HG02840 (cell line): ENCODE data around the gene TSC22D4.
"Not testable (repeated sequence)": the region's sequence is repeated elsewhere in the genome, so short reads cannot be mapped to it uniquely, and the experiment has no call there.

ENCODE experiments used
- ATAC-seq: cut with Tn5 transposase; IDR thresholded peaks from one replicate; pipeline ENCODE4 v1.9.1; 2021; ENCODE audit warnings: mild to moderate bottlenecking, moderate library complexity, moderate number of reproducible peaks; ENCODE audit not compliant: unreplicated experiment, low FRiP score

Gene TSC22D4

DNA sequence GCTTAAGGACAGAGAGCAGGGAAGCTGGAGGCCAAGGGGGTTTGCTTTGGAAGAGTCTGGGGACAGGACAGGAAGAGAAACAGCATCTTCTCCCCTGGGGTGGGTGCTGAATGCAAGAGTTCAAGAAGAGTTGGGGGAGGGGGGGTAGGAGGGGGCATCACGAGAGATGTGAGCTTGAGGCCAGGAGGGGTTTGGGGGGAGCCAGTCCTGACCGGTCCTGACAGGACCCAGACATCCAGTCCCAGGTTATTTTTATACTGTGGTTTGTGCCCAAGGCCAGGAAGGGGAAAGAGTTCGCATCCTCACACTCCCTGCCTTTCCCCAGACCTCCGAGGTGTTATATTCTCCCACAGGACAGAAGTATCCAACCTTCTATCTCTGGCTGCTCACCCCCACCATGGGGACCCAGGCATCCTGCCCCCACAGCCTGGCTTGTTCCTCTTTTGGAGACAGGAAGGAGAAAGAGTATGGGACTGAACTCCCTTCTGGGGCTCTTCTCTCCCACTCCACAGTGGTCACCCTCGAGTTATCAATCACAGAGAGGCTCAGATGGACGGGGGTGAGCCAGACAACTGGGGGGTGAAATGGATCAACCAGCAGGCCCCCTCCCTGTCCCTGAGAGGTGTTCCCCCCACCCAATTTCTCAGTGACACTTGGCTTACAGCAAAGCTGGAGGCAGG, 2.8 kb downstream of the TSC22D4 start:
- ATAC-seq = no peak

- ATAC-seq = no peak
These were observed 3.5 kb downstream of the TSC22D4 start for GRCh38 chr7:100475549-100475948.

DNA sequence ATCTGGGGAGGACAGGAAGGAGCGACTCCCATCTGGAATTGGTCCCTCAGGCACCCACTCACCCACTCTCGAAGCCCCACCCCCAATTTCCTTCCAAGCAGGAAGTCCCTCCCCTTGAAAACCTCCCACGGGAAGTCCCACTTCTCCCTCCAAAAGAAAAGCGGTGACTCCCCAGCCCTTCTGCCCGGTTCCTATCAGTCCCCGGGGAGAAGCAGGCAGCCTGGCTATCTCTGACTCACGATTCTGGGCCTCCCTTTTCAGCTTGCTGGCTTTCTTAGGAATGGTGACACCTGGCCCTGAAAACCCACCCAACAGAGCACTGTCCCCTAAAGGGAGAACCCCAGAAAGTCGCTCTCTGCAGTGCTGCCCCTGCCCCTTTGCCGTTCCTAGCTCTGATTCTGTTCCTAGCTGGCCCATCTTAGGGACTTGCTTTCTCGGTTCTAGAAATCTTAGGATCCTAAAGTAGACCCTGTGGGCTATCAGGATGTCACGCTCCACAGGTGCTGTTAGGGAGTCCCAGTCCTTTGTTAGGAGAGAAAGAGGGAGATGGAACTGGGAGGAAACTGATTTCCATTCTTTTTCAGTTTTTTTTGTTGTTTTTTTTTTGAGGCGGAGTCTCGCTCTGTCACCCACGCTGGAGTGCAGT, 6.0 kb downstream of the TSC22D4 start:
- no peak for ATAC-seq

DNA sequence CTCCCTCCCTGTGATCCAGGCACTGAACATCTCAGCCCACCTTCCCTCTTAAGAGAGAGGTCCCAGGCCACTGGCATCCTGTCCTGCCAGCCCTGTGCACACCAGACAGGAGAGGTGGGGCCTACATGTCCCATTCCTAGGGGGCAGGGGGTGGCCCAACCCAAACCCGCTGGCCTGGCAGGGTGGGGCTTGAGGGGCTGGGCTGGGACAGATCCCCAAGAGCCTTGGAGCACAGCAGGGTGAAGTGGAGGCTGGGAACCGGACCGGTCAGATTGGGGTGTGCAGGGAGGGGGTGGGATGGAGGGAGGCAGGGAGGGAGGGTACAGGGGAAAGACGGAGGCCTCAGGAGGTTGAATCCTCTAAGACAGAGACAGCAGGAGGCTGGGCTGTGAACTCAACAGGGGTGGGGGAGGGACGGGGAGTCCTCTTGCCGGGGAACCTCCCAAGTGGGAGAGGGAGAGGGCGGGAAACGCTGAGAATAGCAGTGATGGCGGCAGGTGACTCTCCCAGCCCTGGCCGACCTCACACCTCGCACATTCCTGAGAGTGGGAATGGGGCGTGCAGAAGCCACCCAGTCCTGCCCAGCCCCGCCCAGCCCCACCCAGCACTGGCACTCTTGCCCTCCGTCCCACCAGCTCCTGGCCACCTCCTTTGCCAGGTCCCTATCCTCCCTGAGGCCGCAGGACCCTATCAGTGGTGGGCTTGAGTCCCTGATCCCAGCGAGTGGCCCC, 6.7 kb downstream of the TSC22D4 start:
- no peak for ATAC-seq

DNA sequence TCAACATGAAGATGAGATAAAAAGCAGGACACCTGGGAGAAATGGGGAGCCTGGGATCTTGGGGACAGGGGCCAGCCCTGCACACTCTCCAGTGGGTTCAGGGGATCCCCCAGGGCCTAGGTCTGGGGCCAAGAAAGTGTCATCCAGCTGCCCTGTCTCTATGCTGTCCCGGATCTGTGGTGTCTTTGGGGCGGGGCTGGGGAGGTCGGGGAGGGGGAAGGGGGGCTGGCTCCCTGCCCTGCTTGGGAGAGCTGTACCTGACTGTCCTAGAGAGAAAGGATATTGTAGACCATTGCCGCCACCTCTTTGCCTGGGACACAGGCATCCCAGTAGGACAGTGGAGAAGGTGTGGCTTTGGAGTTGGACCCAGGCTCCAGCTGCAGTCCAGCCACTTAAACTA, 8.0 kb downstream of the TSC22D4 start:
- no peak for ATAC-seq

DNA sequence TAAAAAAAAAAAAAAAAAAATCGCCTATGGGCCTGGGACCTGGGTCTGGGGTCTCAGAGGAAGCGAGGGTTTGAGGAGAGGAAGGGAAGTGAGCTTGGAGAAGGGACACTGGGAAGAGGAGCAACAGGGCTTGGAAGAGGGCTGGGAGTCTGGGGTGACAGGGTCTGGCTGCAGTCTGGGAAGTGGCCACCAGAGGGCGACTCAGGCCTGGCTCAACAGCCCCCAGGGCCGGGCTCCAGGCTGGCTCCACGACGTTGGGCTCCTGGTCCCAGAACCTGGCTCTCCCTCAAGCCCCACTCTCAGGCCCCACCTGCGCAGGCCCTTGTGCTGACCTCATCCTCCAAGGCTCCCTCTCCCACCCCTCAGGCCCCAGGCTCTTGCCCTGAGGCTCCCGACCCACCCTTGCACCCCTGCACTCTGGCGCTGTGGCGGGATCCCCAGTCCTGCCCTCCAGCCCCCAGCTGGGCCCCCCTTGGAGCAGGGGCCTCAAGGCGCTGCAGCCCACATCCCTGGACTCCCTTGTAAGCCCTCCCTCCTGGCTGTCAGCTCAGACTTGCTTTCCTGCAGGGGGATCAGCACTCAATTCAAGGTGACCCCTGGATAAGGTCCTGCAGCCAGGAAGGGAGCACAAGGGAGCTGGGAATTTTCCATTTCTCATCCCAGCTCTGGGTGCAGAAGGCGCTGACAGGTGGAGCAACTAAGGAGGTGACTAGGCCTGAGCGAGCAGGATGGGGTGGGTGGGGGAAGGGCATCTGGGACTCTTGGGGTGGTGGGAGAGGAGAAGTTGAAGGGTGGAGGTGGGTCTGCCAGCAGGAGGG, 9.6 kb downstream of the TSC22D4 start:
- ATAC-seq = no peak

GRCh38 chr7:100467638-100468373, 11.2 kb downstream of the TSC22D4 start:
- ATAC-seq = no peak

DNA sequence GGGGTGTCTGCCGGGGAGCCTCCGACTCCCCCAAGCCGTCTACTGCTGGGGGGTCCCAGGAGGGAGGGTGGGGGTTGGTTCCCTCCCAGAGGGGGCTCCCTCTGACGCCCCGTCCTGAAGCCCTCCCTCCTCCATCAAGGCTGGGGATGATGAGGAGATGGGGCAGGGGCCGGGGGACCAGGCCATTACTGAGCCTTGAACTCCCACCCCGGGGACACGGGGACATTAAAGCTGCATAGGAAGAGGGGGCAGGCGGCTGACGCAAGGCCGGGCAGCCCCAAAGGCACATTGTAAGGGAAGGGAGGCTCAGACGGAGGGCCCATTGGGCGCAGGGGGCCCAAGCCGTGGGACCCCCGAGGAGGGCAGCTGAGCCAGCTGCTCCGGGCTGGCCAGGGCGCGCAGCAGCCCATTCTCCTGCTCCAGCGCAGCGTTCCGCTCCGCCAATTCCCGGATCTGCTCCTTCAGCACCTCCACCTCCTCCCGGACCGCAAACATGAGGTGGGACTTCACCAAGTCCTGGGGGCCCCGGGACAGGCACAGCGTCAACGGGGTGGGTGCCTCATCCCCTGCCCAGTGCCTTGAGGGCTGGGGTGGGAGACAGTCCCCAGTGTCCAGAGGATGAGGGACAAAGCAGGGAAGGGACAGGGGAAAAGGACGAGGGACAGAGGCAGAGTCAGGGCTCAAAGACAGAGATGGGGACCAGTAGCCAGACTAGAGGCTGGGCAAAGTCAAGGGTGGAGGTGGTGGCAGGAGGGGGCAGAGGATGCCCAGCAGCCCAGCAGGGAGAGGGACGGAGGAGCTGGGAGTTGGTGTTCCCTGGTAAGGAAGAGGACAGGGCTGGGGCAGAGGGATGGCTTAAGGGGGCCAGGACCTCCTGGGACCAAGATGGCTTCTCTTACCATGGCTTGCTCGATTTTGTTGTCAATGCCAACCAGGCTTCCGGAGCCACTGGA, 12.1 kb downstream of the TSC22D4 start:
- no peak for ATAC-seq

- no peak for ATAC-seq
These were observed 13.2 kb downstream of the TSC22D4 start for GRCh38 chr7:100465702-100466311.

DNA sequence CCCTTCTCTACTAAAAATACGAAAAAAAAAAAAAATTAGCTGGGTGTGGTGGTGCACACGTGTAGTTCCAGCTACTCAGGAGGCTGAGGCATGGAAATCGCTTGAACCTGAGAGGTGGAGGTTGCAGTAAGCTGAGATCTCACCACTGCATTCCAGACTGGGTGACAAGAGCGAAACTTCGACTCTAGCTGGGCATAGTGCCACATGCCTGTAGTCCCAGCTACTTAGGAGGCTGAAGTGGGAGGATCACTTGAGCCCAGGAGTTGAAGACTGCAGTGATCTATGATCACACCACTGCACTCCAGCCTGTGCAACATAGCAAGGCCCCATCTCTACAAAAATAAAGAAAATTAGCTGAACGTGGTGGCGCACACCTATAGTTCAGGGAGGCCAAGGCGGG, 13.7 kb downstream of the TSC22D4 start:
- no peak for ATAC-seq

DNA sequence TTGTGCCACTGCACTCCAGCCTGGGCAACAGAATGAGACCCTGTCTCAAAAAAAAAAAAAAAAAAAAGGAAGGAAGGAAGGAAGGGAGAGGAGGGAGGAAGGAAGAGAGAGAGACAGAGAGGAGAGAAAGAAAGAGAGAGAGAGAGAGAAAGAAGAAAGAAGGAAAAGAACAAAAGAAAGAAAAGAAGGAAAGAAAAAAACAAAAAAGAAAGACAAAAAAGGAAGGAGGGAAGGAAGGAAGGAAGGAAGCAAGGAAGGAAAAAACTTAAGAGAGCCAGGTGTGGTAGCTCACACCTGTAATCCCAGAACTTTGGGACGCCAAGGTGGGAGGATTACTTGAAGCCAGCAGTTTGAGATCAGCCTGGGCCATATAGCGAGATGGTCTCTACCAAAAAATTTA, 14.2 kb downstream of the TSC22D4 start:
- ATAC-seq = no peak

DNA sequence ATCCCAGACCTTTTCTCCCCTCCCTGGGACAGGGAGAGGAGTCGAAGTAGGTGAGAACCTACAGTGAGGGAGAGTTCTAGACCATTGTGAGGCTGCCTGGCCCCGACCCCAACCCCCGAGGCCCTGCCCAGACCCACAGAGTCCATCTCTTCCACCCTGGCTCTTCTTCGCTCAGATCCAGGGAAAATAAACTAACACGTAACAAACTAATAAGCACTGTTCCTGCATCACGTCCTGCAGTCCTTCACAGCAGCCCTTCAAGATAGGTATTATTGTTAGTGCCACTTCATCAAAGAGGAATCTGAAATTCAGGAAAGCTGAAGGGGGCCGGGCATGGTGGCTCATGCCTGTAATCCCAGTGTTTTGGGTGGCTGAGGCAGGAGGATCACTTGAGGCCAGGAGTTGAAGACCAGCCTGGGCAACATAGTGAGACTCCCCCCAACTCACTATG, 14.8 kb downstream of the TSC22D4 start, which contains the start of gene SPACDR:
SPACDR (minus strand) TSS at position 51 of the 451 bp plus-strand sequence. CDS start 235 bp downstream, outside the sequence.
- ATAC-seq = no peak

GRCh38 chr7:100457033-100457432, 22.0 kb downstream of the TSC22D4 start:
- ATAC-seq = no peak

DNA sequence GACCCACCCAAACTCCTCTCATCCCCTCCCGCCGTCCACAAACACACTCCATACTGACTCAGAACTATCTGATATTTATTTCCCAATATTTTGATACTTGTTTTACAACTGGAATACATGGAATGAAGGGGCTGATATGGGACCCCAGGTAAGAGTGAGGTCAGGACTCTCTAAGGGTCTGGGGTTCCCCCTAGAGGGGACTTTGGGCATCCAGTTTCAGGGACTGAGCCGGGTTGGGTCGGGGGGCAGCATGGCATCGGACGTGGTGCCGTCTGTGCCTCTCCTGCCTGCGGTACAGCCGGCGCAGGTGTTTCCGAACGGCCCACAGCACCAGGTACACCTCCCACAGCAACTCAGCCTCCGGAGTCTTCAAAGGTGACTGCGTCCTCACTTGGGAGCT, 22.5 kb downstream of the TSC22D4 start:
- no peak for ATAC-seq

DNA sequence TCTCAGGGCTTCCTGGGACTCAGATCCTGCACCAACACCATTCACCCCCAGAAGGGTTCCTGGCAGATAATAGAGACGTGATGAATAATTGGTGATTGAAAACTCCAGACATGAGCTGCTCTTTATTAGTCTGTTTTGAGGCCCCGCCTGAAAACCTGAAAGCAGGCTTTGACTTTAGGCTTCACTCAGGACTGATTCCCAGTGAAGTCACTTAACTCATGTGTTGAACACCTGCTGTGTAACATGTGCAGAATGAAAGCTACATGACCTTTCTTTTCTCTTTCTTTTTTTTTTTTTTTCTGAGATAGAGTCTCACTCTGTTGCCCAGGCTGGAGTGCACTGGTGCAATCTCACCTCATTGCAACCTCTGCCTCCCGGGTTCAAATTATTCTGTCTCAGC, 23.8 kb downstream of the TSC22D4 start:
- no peak for ATAC-seq

GRCh38 chr7:100453854-100454253, 25.2 kb downstream of the TSC22D4 start:
- ATAC-seq = not testable (repeated sequence)

GRCh38 chr7:100452513-100452912, 26.5 kb downstream of the TSC22D4 start:
- ATAC-seq = no peak

DNA sequence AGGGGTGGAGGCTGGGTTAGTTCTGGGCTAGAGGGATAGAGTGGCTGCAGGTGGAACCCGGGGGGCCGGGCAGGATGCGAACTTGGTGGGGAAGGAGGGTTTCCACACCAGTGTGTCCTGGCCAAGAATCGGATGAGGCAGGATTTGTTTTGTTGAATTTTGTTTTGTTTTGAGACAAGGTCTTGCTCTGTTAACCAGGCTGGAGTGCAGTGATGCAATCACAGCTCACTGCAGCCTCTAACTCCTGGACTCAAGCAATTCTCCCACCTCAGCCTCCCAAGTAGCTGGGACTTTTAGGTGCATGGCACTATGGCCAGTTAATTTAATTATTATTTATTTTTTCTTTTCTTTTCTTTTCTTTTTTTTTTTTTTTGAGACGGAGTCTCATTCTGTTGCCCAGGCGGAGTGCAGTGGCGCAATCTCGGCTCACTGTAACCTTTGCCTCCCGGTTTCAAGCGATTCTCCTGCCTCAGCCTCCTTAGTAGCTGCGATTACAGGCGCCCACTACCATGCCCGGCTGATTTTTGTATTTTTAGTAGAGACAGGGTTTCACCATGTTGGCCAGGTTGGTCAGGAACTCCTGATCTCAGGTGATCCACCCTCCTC, 29.7 kb downstream of the TSC22D4 start:
- no peak for ATAC-seq
